Left cardiac atrium (tissue), 4 donors: ENCODE results near the gene ADGRE1. TPM values are rescaled to one million over a fixed set of nuclear protein-coding genes. Genes with fewer than 3 reads are reported as not detected.
A peak's percentile ranks its signal among the peaks of the same experiment; 100 is the strongest.
"Not testable (repeated sequence)": the region's sequence is repeated elsewhere in the genome, so short reads cannot be mapped to it uniquely, and the experiment has no call there.

Experiments used
- ATAC-seq, 2 donors: fragments of 200-7000 bp; cut with Tn5 transposase; one replicate each; pipeline ENCODE4 v1.9.1; 2020; ENCODE audit warnings: mild to moderate bottlenecking in 2 of 2, moderate library complexity in 2 of 2
- DNase-seq: peaks from one replicate; pipeline ENCODE4 v3.0.0-alpha.2; 2020
- intact Hi-C, 2 donors: fragments of 100-400 bp; cut with DNase I; formaldehyde crosslinking; loops; one replicate each; pipeline versions ENCODE4 v1.14.1 to v1.15.1; 2022 to 2023
- long read RNA-seq: library from polyadenylated mRNA; unstranded; transcript quantifications from one replicate; pipeline ENCODE4 v2.0.0, GENCODE V29; 2021
- total RNA-seq, 2 donors: library from RNA; stranded (reverse); fragmentation: NEBNext Ultra II Directional; extraction: Animal tissue kit (Norgen Biotek cat#: 25700); gene quantifications; one replicate each; pipeline ENCODE4 v1.2.1, GENCODE V29; 2021
- donor health status: DM: no; HTN: yes; CAD: no.
- donor health status: DM: no; HTN: yes; CAD: no; lungs with severe emphysema.
- donor health status: DM: yes; HTN: yes; CAD: no.
- donor health status: Dilated cardiomyopathy.

The ADGRE1 gene
- under 1 TPM; 0.21 to 0.31 TPM for total RNA-seq
- long read RNA-seq: 0 reads

- ATAC-seq (no peak), DNase-seq (peak; percentile 22)
- intact Hi-C loops: no loop called here
Measured at GRCh38 chr19:6887316-6887715, at the start of gene ADGRE1. ADGRE1 (plus strand) TSS chr19:6887579; CDS start chr19:6887609, 30 bp downstream.

GRCh38 chr19:6838062-6838655 lies 49.2 kb upstream of the ADGRE1 start:
- DNase-seq (no peak), ATAC-seq (no peak)
- intact Hi-C loops: no loop called here

GRCh38 chr19:6842871-6843607 lies 44.3 kb upstream of the ADGRE1 start:
- no peak for DNase-seq
- intact Hi-C loops: no loop called here

GRCh38 chr19:6847828-6848200 lies 39.6 kb upstream of the ADGRE1 start:
- intact Hi-C loops: no loop called here
- ATAC-seq: no peak
- no peak for DNase-seq

More at GRCh38 chr19:6842871-6843607, 44.3 kb upstream of the ADGRE1 start:
- no peak for ATAC-seq

GRCh38 chr19:6848986-6849385 lies 38.4 kb upstream of the ADGRE1 start:
- DNase-seq: no peak
- intact Hi-C loops: no loop called here

GRCh38 chr19:6849876-6850275 lies 37.5 kb upstream of the ADGRE1 start:
- ATAC-seq: peak in 1 of 2 donors; percentile 26
- intact Hi-C loops: no loop called here
- no peak for DNase-seq

More at GRCh38 chr19:6848986-6849385, 38.4 kb upstream of the ADGRE1 start:
- no peak for ATAC-seq

GRCh38 chr19:6851359-6851758 lies 36.0 kb upstream of the ADGRE1 start:
- intact Hi-C loops: no loop called here
- ATAC-seq: no peak
- no peak for DNase-seq

GRCh38 chr19:6852001-6852400 lies 35.4 kb upstream of the ADGRE1 start:
- intact Hi-C loops: no loop called here
- no peak for ATAC-seq
- DNase-seq: no peak

- intact Hi-C loops: no loop called here
- ATAC-seq (no peak), DNase-seq (no peak)
Measured at GRCh38 chr19:6853868-6854267, 33.5 kb upstream of the ADGRE1 start.

GRCh38 chr19:6854758-6855157 lies 32.6 kb upstream of the ADGRE1 start:
- no peak for DNase-seq
- ATAC-seq: no peak
- intact Hi-C loops: no loop called here

- intact Hi-C loops: no loop called here
- ATAC-seq (peak in 1 of 2 donors; percentile 14), DNase-seq (no peak)
Measured at GRCh38 chr19:6856749-6857372, 30.5 kb upstream of the ADGRE1 start.

GRCh38 chr19:6861683-6862286 lies 25.6 kb upstream of the ADGRE1 start:
- intact Hi-C loops: loop anchor here (2.0 to 10.0 kb wide), 4 partner anchors 119 to 345 kb away; no protein-coding TSS in a partner anchor
- ATAC-seq (no peak), DNase-seq (no peak)

GRCh38 chr19:6862673-6863078 lies 24.7 kb upstream of the ADGRE1 start:
- intact Hi-C loops: loop anchor here (2.0 to 10.0 kb wide), 4 partner anchors 120 to 346 kb away; no protein-coding TSS in a partner anchor
- peak; percentile 82 for DNase-seq
- ATAC-seq: peak; percentile 89 to 95

- DNase-seq (peak; percentile 20), ATAC-seq (no peak)
- intact Hi-C loops: loop anchor here (5.0 to 10.0 kb wide), 3 partner anchors 122 to 232 kb away; no protein-coding TSS in a partner anchor
Measured at GRCh38 chr19:6864325-6864940, 22.9 kb upstream of the ADGRE1 start.

GRCh38 chr19:6865849-6866248 lies 21.5 kb upstream of the ADGRE1 start:
- intact Hi-C loops: loop anchor here in 1 of 2 donors (10.0 kb wide), 1 partner anchor 231 kb away; no protein-coding TSS in a partner anchor
- DNase-seq (no peak), ATAC-seq (no peak)

- no peak for ATAC-seq
Measured at GRCh38 chr19:6866741-6867151, 20.6 kb upstream of the ADGRE1 start.

GRCh38 chr19:6868351-6868750 lies 19.0 kb upstream of the ADGRE1 start:
- DNase-seq (peak; percentile 31), ATAC-seq (peak in 1 of 2 donors; percentile 21)
- intact Hi-C loops: loop anchor here in 1 of 2 donors (10.0 kb wide), 1 partner anchor 234 kb away; no protein-coding TSS in a partner anchor

More at GRCh38 chr19:6866741-6867151, 20.6 kb upstream of the ADGRE1 start:
- DNase-seq: no peak
- intact Hi-C loops: loop anchor here in 1 of 2 donors (10.0 kb wide), 1 partner anchor 232 kb away; no protein-coding TSS in a partner anchor

- intact Hi-C loops: loop anchor here in 1 of 2 donors (10.0 kb wide), 1 partner anchor 235 kb away; no protein-coding TSS in a partner anchor
- not testable (repeated sequence) for DNase-seq, ATAC-seq
Measured at GRCh38 chr19:6869151-6869882, 18.1 kb upstream of the ADGRE1 start.
